Measurements from ENCODE around the gene PCLO. TPM values are rescaled to one million over a fixed set of nuclear protein-coding genes. Genes with fewer than 3 reads are reported as not detected.

Gene PCLO
- total and polyA plus RNA-seq, 9 of the 15 experiments (the other 6 are each of a cell fraction or from before 2014, with no cell fraction given) = under 0.01 to 0.01 TPM; not detected in 7

DNA sequence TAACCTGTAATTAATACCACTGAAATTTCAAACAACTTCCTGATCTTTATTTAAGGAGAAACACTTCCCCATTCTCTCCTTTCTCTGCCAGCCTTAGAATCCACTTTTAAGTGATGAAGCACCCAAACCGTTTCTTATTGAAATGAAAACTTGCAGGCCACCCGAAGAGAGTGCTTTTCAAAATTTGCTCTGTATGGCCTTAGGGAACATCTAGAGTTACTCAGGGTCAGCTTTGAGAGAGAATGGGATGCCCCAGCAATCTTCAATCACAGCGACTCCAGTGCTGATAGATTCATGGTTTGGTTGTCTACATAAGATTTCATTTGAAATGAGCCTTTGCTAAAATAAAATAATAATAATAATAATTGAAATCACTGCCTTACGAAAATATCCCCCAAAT lies 323.1 kb downstream of the PCLO start (continued):
- TF ChIP-seq, protein P1, sequence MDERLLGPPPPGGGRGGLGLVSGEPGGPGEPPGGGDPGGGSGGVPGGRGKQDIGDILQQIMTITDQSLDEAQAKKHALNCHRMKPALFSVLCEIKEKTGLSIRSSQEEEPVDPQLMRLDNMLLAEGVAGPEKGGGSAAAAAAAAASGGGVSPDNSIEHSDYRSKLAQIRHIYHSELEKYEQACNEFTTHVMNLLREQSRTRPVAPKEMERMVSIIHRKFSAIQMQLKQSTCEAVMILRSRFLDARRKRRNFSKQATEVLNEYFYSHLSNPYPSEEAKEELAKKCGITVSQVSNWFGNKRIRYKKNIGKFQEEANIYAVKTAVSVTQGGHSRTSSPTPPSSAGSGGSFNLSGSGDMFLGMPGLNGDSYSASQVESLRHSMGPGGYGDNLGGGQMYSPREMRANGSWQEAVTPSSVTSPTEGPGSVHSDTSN (CRISPR knock-in tag; IDR thresholded peaks at IDR 0.05; ENCODE audit: low read depth) = no peak
- TF ChIP-seq, protein P1 (tag; conservative IDR thresholded peaks at IDR 0.05; ENCODE audit: low read depth) = no peak
- TF ChIP-seq RBBP5 (IDR thresholded peaks at IDR 0.05; ENCODE audit: borderline replicate concordance, insufficient read depth, low read length, poor library complexity, severe bottlenecking) (no peak), PHB2 (IDR thresholded peaks at IDR 0.05; ENCODE audit: low read depth) (no peak), JUND (IDR thresholded peaks at IDR 0.05; ENCODE audit: borderline replicate concordance, low read depth, low read length) (no peak), JUND (tag; IDR thresholded peaks at IDR 0.05; ENCODE audit: borderline replicate concordance, low read depth, low read length) (no peak), JUN (IDR thresholded peaks at IDR 0.05; ENCODE audit: borderline replicate concordance, low read depth, low read length) (no peak), JUN (CRISPR knock-in tag; IDR thresholded peaks at IDR 0.05; ENCODE audit: borderline replicate concordance) (no peak), PHF21A (IDR thresholded peaks at IDR 0.05; ENCODE audit: borderline replicate concordance, low read depth) (no peak), NBN (IDR thresholded peaks at IDR 0.05; ENCODE audit: low read depth) (no peak)
- TF ChIP-seq, protein P2, sequence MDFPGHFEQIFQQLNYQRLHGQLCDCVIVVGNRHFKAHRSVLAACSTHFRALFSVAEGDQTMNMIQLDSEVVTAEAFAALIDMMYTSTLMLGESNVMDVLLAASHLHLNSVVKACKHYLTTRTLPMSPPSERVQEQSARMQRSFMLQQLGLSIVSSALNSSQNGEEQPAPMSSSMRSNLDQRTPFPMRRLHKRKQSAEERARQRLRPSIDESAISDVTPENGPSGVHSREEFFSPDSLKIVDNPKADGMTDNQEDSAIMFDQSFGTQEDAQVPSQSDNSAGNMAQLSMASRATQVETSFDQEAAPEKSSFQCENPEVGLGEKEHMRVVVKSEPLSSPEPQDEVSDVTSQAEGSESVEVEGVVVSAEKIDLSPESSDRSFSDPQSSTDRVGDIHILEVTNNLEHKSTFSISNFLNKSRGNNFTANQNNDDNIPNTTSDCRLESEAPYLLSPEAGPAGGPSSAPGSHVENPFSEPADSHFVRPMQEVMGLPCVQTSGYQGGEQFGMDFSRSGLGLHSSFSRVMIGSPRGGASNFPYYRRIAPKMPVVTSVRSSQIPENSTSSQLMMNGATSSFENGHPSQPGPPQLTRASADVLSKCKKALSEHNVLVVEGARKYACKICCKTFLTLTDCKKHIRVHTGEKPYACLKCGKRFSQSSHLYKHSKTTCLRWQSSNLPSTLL (IDR thresholded peaks at IDR 0.05) = no peak
- TF ChIP-seq, protein P3, sequence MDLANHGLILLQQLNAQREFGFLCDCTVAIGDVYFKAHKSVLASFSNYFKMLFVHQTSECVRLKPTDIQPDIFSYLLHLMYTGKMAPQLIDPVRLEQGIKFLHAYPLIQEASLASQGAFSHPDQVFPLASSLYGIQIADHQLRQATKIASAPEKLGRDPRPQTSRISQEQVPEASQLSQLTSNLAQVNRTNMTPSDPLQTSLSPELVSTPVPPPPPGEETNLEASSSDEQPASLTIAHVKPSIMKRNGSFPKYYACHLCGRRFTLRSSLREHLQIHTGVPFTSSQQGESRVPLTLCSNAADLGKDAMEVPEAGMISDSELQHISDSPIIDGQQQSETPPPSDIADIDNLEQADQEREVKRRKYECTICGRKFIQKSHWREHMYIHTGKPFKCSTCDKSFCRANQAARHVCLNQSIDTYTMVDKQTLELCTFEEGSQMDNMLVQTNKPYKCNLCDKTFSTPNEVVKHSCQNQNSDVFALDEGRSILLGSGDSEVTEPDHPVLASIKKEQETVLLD (IDR thresholded peaks at IDR 0.05) = no peak
- TF ChIP-seq, protein P4, sequence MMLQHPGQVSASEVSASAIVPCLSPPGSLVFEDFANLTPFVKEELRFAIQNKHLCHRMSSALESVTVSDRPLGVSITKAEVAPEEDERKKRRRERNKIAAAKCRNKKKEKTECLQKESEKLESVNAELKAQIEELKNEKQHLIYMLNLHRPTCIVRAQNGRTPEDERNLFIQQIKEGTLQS (IDR thresholded peaks at IDR 0.05) = no peak
- TF ChIP-seq, protein P4 (CRISPR knock-in tag; conservative IDR thresholded peaks at IDR 0.05) = no peak
